HepG2 (cell line): ENCODE data around the gene DAB1. TPM values are rescaled to one million over a fixed set of nuclear protein-coding genes. Genes with fewer than 3 reads are reported as not detected.
A peak's percentile ranks its signal among the peaks of the same experiment; 100 is the strongest.

Source experiments
- ATAC-seq: fragments of 200-7000 bp; cut with Tn5 transposase; 3 replicates; pipeline ENCODE4 v1.9.1; 2020; ENCODE audit warnings: mild to moderate bottlenecking, moderate library complexity
- BruUV-seq: library from RNA; stranded (reverse); fragments of 400-500 nt; replicated peaks from 2 replicates; lab custom pipeline; 2021; lab: Mats Ljungman, UMichigan
- CTCF ChIA-PET: fragments of 300-600 bp; formaldehyde crosslinking; extraction: SDS; loops from one replicate; lab custom pipeline; 2021; ENCODE audit warnings: low total read pairs, inconsistent platforms, low intra/inter-chr PET ratio; lab: Yijun Ruan, JAX
- POLR2A ChIA-PET: fragments of 350-600 bp; sonication (Branson Sonifier 250); formaldehyde crosslinking; loops from one replicate; lab custom pipeline; 2020; ENCODE audit warnings: antibody characterized with exemption, inconsistent platforms; lab: Yijun Ruan, JAX
- DNase-seq: peaks from one replicate; pipeline ENCODE4 v3.0.0-alpha.2; 2015; ENCODE audit warnings: low spot score
- FAIRE-seq: peaks from 3 replicates; lab custom pipeline; 2011; peaks lifted over from hg19 to GRCh38; lab: Jason Lieb, UNC
- H2AFZ ChIP-seq: one replicate; pipeline ENCODE4 v1.6.1; 2011; ENCODE audit warnings: low read length, inconsistent platforms
- H3K27ac ChIP-seq: fragments of 300-600 bp; 3 replicates; pipeline ENCODE4 v1.8.0; 2011; ENCODE audit warnings: mixed run types, mild to moderate bottlenecking, mixed read lengths, low read length, inconsistent platforms; ENCODE audit not compliant: insufficient read depth; ENCODE audit errors: extremely low read length
- H3K27me3 ChIP-seq, 2 experiments: fragments of 200-600 bp in 1 of 2; 2 replicates in 1 of 2; 3 replicates in 1 of 2; pipeline versions ENCODE4 v1.6.0 to v1.8.0; 2011; ENCODE audit warnings: low read length in 2 of 2, mild to moderate bottlenecking in 2 of 2, moderate library complexity in 2 of 2, inconsistent platforms in 1 of 2; ENCODE audit not compliant: insufficient read depth in 2 of 2, control insufficient read depth in 1 of 2
- H3K36me3 ChIP-seq, 2 experiments: fragments of 200-600 bp in 1 of 2; replicated peaks in 1 of 2; 2 replicates in 1 of 2; 3 replicates in 1 of 2; pipeline versions ENCODE4 v1.5.1 to v1.8.0; 2011; ENCODE audit warnings: low read length in 2 of 2, inconsistent platforms in 1 of 2; ENCODE audit not compliant: insufficient read depth in 2 of 2, control insufficient read depth in 1 of 2
- H3K4me1 ChIP-seq: 2 replicates; pipeline ENCODE4 v1.5.1; 2012; ENCODE audit warnings: low read length, inconsistent platforms; ENCODE audit not compliant: insufficient read depth
- H3K4me2 ChIP-seq: 2 replicates; pipeline ENCODE4 v1.6.0; 2011; ENCODE audit warnings: low read depth, low read length, inconsistent platforms
- H3K4me3 ChIP-seq, 3 experiments: fragments of 200-600 bp in 1 of 3; sonication (generic), shearing (Covaris generic) in 1 of 3; replicated peaks in 1 of 3; 2 replicates each; pipeline ENCODE4 v1.5.1; 2011 to 2016; ENCODE audit warnings: low read length in 3 of 3, inconsistent platforms in 2 of 3, low read depth in 2 of 3, mild to moderate bottlenecking in 2 of 3, control low read depth in 1 of 3, mixed read lengths in 1 of 3; ENCODE audit not compliant: insufficient read depth in 1 of 3
- H3K79me2 ChIP-seq: one replicate; pipeline ENCODE4 v1.6.1; 2011; ENCODE audit warnings: low read length, inconsistent platforms; ENCODE audit not compliant: insufficient read depth
- H3K9ac ChIP-seq: 2 replicates; pipeline ENCODE4 v1.6.0; 2011; ENCODE audit warnings: mild to moderate bottlenecking, low read depth, low read length, inconsistent platforms; ENCODE audit not compliant: insufficient read depth
- H3K9me3 ChIP-seq: 2 replicates; pipeline ENCODE4 v1.5.1; 2012; ENCODE audit warnings: mild to moderate bottlenecking, low read length
- H4K20me1 ChIP-seq: 2 replicates; pipeline ENCODE4 v1.6.0; 2011; ENCODE audit warnings: inconsistent platforms, mild to moderate bottlenecking, low read length, moderate library complexity; ENCODE audit not compliant: insufficient read depth
- HNRNPK ChIP-seq: fragments of 200-400 bp; formaldehyde crosslinking; IDR thresholded peaks from 2 replicates; pipeline ENCODE4 v1.6.1; 2018; ENCODE audit warnings: low read length, low read depth, moderate library complexity, mild to moderate bottlenecking; ENCODE audit not compliant: poor library complexity, severe bottlenecking
- PBX2 ChIP-seq: IDR thresholded peaks from 2 replicates; pipeline ENCODE4 v1.6.1; 2016; ENCODE audit warnings: control low read depth
- PCBP2 ChIP-seq: fragments of 200-400 bp; formaldehyde crosslinking; optimal IDR thresholded peaks from 2 replicates; pipeline ENCODE3; 2018; ENCODE audit warnings: low read length, low read depth; ENCODE audit not compliant: poor library complexity, severe bottlenecking
- REL ChIP-seq: sonication (generic); formaldehyde crosslinking; conservative IDR thresholded peaks from 2 replicates; pipeline ENCODE4 v1.8.0; 2022; ENCODE audit warnings: mild to moderate bottlenecking, missing genetic modification reagents, moderate library complexity
- ZNF329 ChIP-seq: sonication (generic); formaldehyde crosslinking; IDR thresholded peaks from 2 replicates; pipeline ENCODE4 v1.9.0; 2021; ENCODE audit warnings: low read depth, mild to moderate bottlenecking, missing genetic modification reagents
- WGBS: methylation state at CpG from one replicate; pipeline ENCODE4 v1.1.6; 2017; ENCODE audit warnings: low lambda C conversion rate; 5-methylcytosine and 5-hydroxymethylcytosine counted together
- in situ Hi-C: cut with HindIII; loops from 2 replicates; pipeline ENCODE4 v1.10.0; 2017; ENCODE audit warnings: low pct_unique_long_range_greater_than_20kb; ENCODE audit not compliant: extremely low pct_ligation_motif_present
- intact Hi-C: fragments of 100-400 bp; cut with micrococcal nuclease; formaldehyde crosslinking; loops from one replicate; pipeline ENCODE4 v1.10.0; 2022; ENCODE audit not compliant: unreplicated experiment
- polyA plus RNA-seq, 8 experiments: library from polyadenylated mRNA; depleted of rRNA in 3 of 8; stranded (reverse) in 7 of 8; unstranded in 1 of 8; fragments of >200 nt; fragmentation: Illumina TruSeq in 4 of 8; extraction: Trizol in 4 of 8; gene quantifications; 2 replicates each; pipeline versions ENCODE4 v1.2.1 to v1.2.3, GENCODE V29; 2011 to 2016; ENCODE audit warnings: low read depth in 4 of 8, missing spikeins in 1 of 8, mixed read lengths in 1 of 8; ENCODE audit not compliant: insufficient read depth in 1 of 8
- total RNA-seq, 5 experiments: library from RNA; depleted of rRNA; stranded (reverse); fragments of >200 nt; fragmentation: Illumina TruSeq; extraction: Trizol; gene quantifications; 2 replicates each; pipeline ENCODE4 v1.2.3, GENCODE V29; 2016; ENCODE audit warnings: low read depth in 1 of 5

The DAB1 gene
- total and polyA plus RNA-seq, 2 of the 13 experiments (the other 11 are each of a cell fraction or from before 2014, with no cell fraction given): 0.04 to 0.13 TPM

DNA sequence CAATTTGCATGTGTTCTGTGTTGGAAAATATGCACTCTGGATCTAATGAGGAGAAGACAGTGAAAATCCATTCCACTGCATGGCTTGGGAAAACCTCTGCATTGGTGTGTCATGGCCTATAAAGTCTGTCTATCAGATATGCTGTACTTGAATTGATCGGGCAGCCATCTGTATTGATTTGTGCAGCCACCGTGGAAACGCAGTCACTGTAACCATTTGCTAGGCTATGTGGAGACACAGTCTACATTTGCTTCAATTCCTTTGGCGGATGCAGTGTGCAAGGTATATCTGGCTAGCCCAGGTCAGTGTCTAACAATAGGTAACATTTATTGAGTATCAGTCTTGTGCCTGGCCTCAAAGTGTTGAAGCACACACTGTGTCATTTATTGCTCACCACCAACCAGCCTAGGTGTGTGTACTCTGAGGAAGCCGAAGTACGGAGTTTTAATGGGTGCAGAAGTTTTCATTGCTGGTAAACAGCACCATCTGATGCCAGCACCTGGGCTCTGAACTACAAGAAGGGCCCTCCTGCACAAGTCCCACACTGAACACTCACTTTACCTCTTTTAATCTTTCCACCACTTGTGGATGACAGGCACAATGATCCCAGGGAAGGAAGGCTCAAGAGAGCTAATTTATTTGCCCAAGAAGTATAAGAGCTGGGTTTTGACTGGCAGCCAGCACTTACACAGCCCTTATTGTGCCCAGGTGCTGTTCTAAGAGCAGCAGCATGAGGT is 83.4 kb downstream of the DAB1 start (continued):
- TF ChIP-seq REL (CRISPR knock-in tag) (no peak), PBX2 (CRISPR knock-in tag) (no peak)

DNA sequence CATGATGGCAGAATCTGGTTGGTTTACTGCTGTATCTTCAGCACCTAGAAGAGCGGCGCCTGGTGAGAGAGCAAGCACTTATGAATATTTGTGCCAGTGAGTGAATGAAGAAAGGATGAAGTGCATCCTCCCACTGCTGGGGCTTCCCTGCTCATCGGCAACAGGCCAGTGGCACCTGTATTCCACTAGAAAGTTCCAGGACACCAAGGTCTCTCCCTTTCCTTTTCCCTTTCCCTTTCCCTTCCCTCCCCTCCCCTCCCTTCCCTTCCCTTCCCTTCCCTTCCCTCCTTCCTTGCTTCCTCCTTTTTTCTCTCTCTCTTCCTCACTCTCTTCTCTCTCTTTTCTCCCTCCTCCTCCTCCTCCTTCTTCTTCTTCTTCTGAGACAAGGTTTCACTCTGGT is 86.2 kb downstream of the DAB1 start:
- TF ChIP-seq ZNF329 (CRISPR knock-in tag) (no peak), PCBP2 (peak; percentile 69), HNRNPK (peak; percentile 65)
- 92% methylated on average over 3 of the region's 3 CpGs for WGBS
- H4K20me1 ChIP-seq: no peaks in the 10 kb centered on the region
- no peak overlapping the region for H3K4me3 ChIP-seq
- H2AFZ ChIP-seq: no peak overlapping the region
- no peak overlapping the region for H3K27ac ChIP-seq
- H3K4me2 ChIP-seq: no peak overlapping the region
- H3K36me3 ChIP-seq: no peaks in the 10 kb centered on the region
- H3K4me1 ChIP-seq: no peaks in the 10 kb centered on the region
- CTCF ChIA-PET: no interaction called here
- no peak overlapping the region for H3K9ac ChIP-seq
- H3K27me3 ChIP-seq: no peaks in the 10 kb centered on the region
- ATAC-seq (no peak), FAIRE-seq (no peak), DNase-seq (no peak)
- H3K9me3 ChIP-seq: no peaks in the 10 kb centered on the region
- no peaks in the 10 kb centered on the region for H3K79me2 ChIP-seq
- intact Hi-C loops (no loop called here), in situ Hi-C loops (no loop called here)
- POLR2A ChIA-PET: no interaction called here
- no TSS peak for BruUV-seq
